IgD-negative memory B cell (primary cell): Measurements from ENCODE around the gene TGFA. TPM values are rescaled to one million over a fixed set of nuclear protein-coding genes. Genes with fewer than 3 reads are reported as not detected.

Experiments used
- polyA plus RNA-seq: library from polyadenylated mRNA; unstranded; fragments of 300-500 nt; fragmentation: Illumina TruSeq; gene quantifications from one replicate; pipeline ENCODE4 v1.2.3, GENCODE V29; 2021

Gene TGFA
- polyA plus RNA-seq, 1 donor from 2014 or later, result 0.06 TPM

Other genes with a start within 250 kb of the TGFA start
- 17.3 TPM for gene ADD2, start 214.4 kb upstream of the TGFA start, polyA plus RNA-seq
- gene FIGLA, start 236.8 kb upstream of the TGFA start, polyA plus RNA-seq, result not detected